ENCODE results near the gene LMX1A. TPM values are rescaled to one million over a fixed set of nuclear protein-coding genes. Genes with fewer than 3 reads are reported as not detected.

LMX1A gene
- total RNA-seq, 1 experiment from 2014 or later = not detected

DNA sequence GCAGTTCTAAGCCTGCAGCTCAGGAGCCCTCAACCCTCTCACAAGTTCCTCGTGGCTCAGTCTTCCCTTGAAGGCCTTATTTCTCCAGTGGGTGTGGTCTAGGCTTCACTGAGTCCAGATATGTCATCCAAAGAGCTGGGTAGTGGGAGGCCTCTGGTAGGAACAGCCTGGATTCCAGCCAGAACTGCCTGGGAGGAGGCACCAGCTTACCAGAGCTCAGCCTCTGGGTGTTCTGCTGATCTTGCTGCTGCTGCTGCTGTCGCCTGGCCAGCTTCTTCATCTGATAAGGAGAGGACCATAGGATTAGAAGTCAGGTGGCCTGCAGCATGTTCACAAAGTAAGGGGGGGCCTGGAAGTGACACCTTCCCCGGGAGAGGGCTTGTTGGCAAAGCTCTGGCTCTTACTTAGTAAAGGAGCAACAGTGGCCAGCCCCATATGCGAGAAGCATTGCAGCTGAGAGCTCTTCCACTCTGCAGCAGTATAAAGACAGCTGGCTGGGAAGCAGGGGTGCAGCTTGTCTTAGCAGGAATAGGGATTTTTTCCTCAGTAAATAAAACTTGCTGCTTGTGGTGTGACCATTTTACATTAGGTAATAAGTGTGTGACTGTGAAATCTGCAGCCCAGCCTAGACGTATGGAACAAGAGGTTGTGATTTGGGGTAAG, 148.5 kb downstream of the LMX1A start:
- no peak for DNase-seq (ENCODE audit: low read depth)
- in situ Hi-C loops (cut with HindIII; ENCODE audit: low pct_unique_long_range_greater_than_20kb, low sequenced_read_pairs) = no loop called here

DNA sequence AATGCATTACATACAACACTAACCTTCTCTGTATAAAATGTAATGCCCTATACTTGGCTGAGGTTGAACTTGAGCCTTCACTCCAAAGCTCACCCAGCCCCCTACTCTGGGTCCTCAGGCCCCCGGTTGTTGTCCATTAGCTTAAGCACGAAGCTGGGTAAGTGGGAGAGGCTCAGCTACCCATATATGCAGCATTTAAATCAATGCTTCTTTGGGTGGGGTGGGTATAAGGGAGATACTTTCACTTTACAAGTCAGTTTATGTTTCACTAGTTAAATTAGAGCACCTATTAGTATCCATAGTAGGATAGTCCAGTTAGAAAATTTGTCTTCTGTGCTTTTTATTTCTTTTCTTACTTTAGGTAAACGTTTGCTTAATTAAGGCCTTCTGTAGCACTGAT, 151.4 kb downstream of the LMX1A start:
- in situ Hi-C loops (cut with HindIII; ENCODE audit: low pct_unique_long_range_greater_than_20kb, low sequenced_read_pairs) = no loop called here

DNA sequence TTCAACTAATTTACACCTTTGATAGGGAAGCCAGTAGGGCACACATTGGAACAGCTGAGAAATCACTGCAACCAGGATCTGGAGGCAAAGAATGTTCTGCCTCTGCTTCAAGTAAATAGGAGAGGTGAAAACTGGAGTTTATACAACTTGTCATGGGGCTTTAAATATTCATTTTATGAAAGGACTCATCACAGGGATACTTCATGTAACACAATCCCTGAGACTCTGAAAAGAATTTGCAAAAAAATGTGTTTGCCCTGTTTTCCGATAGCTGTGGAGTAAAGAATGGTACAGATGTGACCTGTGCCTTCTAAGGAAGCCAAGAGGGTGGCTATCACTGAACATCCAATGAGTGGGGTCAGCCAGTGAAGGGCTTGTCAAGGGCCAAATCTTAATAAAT, 152.0 kb downstream of the LMX1A start:
- no peak for DNase-seq (ENCODE audit: low read depth)
- in situ Hi-C loops (cut with HindIII; ENCODE audit: low pct_unique_long_range_greater_than_20kb, low sequenced_read_pairs) = no loop called here

More for the DNA sequence above, 151.4 kb downstream of the LMX1A start:
- DNase-seq (ENCODE audit: low read depth) = no peak

DNA sequence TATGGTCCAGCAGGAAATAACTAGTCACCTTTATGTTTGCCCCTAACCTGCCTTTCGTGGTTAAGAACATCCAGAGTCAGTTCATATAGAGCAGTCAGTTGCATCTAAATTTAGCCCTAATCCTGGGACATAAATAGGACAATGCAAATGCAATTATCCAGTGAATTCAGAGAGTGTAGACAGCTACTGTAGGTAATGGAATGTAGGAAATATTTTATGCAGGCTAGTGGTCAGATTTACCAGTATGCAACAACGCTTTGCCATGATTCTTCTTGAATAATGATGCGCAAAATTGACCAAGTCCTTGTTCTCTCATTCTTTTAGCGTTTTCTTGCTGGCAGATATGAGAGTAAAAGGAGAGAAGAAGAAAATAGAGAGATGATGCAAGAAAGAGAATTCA, 165.4 kb downstream of the LMX1A start:
- no peak for DNase-seq (ENCODE audit: low read depth)
- in situ Hi-C loops (cut with HindIII; ENCODE audit: low pct_unique_long_range_greater_than_20kb, low sequenced_read_pairs) = no loop called here

DNA sequence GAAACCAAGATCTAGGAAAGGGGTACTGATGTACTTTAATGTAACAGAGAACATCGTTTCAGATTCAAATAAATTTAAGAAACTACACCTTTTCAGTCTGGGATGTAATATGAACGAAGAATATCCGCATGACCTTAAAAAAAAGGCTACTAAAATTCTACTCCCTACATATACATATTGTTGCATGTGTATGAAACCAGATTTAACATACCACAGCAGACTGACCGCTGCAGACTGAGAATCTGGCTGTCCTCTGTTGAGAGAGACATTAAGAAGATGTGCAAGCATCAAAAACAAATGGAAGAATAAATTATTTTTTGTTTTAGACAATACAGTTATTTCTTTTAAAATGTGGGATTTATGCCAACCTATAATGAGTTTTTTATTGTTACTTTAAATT, 166.6 kb downstream of the LMX1A start:
- DNase-seq (ENCODE audit: low read depth) = no peak
- in situ Hi-C loops (cut with HindIII; ENCODE audit: low pct_unique_long_range_greater_than_20kb, low sequenced_read_pairs) = no loop called here

DNA sequence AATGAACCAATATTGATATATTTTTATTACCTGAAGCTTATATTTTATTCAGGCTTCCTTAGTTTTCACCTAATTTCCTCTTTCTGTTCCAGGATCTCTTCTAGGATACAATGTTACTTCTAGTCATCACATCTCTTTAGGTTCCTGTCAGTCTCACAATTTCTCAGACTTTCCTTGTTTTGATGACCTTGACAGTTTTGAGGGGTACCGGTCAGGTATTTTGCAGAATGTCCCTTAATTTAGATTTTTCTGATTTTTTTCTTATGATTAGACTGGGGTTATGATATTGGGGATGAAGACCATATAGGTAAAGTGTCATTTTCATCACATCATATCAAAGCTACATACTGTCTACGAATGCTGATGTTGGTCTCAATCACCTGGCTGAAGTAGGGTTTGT, 167.5 kb downstream of the LMX1A start:
- DNase-seq (ENCODE audit: low read depth) = no peak
- in situ Hi-C loops (cut with HindIII; ENCODE audit: low pct_unique_long_range_greater_than_20kb, low sequenced_read_pairs) = no loop called here

DNA sequence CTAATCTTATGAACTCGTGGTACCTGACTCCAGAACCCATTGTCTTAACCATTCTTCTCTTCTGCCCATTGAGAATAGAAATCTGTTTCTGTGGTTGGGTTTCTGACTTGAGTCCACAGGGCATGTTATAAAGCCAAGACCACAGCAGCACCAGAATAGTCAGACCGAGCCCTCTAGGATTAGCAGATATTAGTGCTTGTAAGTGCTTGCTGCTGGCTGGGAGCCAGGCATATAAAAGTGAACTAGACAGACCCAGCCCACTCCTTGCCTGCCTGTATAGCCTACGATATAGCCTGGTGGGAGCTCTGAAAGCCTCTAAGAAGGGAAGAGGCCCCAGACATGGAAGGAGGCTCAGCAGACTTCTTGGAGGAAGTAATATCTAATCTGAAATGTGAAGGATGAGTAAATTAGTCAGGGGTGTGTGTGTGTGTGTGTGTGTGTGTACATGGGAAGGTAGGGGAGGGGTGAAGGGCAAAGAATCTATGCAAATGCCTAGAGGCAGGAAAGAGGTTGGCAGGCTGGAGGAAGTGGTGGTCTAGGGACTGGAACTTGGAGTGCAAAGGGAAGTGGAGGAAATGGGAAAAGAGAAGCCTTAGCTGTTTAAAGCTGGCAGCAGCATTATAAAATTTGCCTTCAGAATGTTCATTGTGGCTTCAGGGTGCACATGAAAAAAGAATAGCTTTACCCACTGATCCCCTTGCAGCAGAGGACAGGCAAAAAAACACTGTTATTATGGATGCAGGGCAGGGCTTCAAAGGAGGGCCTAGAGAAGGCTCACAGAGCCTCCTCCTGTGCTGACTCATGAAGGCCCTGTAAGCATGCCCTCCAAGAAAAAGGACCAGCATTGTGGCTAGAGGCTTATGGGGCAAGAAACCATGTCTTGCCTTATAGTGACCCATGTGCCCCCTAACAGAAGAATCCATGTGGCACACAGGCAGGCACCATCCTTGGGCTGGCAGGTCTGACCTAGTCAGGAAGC, 169.2 kb downstream of the LMX1A start:
- DNase-seq (ENCODE audit: low read depth) = no peak
- in situ Hi-C loops (cut with HindIII; ENCODE audit: low pct_unique_long_range_greater_than_20kb, low sequenced_read_pairs) = no loop called here

DNA sequence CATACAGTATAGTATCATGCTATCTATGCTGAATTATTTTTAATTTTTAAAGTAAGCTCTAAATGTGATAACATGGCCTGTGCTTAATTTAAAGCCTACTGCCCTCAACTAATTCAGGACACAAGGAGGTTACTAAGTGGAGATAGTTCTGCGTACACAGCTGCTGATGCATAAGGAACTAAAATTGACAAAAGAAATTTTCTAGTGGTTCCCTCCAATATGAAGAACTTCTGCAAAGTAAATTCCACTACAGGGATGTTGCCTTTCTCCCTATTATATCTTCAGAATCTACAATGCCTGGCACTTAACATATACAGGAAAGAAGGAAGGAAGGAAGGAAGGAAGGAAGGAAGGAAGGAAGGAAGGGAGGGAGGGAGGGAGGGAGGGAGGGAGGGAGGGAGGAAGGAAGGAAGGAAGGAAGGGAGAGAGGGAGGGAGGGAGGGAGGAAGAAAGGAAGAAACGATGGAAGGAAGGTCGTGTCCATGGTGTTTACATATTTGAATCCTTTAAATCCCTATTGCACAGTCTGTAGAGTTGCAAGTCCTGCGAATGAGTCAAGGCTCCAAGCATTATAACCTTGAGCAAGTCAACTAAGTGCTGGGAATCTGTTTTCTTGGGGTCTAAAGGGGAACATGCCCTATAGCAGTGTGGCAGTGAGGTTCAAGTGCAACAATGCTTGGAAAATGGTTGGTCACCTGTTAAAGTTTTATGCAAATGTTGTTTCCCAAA, 171.2 kb downstream of the LMX1A start:
- in situ Hi-C loops (cut with HindIII; ENCODE audit: low pct_unique_long_range_greater_than_20kb, low sequenced_read_pairs) = no loop called here

DNA sequence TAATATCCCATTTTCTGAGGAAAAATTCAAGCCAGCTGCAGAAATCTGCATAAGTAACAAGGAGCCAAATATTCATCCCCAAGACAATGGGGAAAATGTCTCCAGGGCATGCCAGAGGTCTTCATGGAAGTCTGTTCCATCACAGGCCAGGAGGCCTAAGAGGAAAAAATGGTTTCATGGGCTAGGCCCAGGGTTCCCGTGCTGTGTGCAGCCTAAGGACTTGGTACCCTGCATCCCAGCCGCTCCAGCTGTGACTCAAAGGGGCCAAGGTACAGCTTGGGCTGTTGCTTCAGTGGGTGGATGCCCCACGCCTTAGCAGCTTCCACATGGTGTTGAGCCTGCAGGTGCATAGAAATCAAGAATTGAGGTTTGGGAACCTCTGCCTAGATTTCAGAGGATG, 173.5 kb downstream of the LMX1A start:
- DNase-seq (ENCODE audit: low read depth) = no peak
- in situ Hi-C loops (cut with HindIII; ENCODE audit: low pct_unique_long_range_greater_than_20kb, low sequenced_read_pairs) = no loop called here

More for the DNA sequence above, 171.2 kb downstream of the LMX1A start:
- no peak for DNase-seq (ENCODE audit: low read depth)

DNA sequence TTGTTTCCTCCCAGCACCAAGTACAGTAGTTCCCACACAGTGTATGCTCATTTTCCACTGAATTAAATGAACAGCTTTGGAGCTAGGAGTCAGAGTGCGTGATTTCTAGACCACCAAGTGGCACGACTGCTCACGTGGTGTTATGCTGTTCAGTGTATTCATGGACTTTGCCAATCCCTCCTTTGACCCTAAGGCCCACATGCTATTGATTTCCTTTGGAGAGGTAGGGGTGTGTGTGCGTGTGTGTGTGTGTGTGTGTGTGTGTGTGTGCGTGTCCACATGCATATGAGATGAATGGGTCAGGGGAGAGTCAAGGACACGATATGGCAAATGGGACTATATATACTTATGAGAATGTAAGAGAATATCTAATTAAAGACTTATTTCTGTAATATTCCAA, 177.2 kb downstream of the LMX1A start:
- in situ Hi-C loops (cut with HindIII; ENCODE audit: low pct_unique_long_range_greater_than_20kb, low sequenced_read_pairs) = no loop called here
- DNase-seq (ENCODE audit: low read depth) = no peak

DNA sequence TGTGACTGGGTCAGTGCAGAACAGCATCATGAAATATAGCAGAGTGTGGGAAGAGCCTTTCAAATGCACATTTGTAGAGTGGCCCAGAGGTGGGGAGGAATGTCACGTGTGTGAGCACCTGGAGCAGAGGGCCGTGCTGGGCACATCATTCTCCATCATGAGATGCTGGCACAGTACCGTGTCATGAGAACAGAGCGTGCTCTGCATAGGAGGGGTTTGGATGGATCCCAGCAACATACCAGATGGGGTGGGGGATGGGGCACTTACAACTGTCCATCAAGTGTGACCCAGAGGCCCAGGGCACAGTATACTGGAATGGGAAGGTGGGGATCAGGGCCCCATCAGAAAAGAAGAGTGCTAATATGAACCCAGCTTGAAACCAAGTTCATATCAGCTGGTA, 182.0 kb downstream of the LMX1A start:
- DNase-seq (ENCODE audit: low read depth) = no peak
- in situ Hi-C loops (cut with HindIII; ENCODE audit: low pct_unique_long_range_greater_than_20kb, low sequenced_read_pairs) = no loop called here

DNA sequence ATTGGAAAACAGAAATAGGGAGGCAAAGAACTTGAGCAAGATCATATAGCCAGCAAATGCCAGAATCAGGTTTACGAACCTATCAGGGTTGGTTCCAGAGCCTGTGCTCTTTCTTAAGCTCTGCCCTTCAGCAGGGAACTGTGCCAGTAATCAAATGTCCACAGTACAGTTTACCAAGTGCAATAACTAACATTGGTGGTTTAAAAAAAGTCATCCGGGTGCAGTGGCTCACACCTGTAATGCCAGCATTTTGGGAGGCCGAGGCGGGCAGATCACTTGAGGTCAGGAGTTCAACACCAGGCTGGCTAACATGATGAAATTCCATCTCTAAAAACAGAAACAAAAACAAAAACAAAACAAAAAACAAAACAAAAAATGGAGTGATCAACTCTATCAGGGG, 182.7 kb downstream of the LMX1A start:
- in situ Hi-C loops (cut with HindIII; ENCODE audit: low pct_unique_long_range_greater_than_20kb, low sequenced_read_pairs) = no loop called here
- no peak for DNase-seq (ENCODE audit: low read depth)

DNA sequence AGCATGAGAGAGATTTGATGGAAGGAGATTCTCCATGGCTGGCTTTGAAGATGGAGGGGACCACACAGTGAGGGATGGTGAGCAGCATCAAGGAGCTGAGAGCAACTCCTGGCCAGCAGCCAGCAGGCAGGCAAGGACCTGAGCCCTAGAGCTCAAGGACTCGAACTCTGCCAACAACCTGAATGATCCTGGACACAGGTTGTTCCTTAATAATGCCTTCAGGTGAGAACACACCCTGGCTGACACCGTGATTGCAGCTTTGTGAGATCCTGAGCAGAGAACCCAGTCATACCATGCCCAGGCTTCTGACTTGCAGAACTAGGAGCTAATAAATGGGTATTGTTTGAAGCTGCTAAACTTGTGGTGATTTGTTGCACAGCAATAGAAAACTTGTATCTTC, 183.1 kb downstream of the LMX1A start:
- in situ Hi-C loops (cut with HindIII; ENCODE audit: low pct_unique_long_range_greater_than_20kb, low sequenced_read_pairs) = no loop called here
- DNase-seq (ENCODE audit: low read depth) = no peak

DNA sequence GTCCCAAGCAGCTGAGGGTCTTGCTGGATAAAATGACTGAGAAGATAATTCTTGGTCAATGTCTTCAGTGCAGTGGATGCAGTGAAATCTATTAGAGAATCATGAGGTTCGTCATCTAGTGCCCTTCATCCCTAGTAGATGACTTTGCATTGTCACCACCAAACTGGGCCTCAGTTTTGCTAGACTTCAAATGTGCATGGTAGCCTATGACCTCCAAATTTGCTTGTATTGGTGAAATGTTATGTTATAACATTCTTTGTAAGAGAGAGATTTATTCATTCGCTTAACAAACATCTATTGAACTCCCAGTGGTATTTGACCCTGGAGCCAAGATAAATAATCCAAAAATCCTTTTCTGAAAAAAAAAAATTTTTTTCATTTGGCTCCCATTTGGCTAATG, 183.8 kb downstream of the LMX1A start:
- in situ Hi-C loops (cut with HindIII; ENCODE audit: low pct_unique_long_range_greater_than_20kb, low sequenced_read_pairs) = no loop called here

DNA sequence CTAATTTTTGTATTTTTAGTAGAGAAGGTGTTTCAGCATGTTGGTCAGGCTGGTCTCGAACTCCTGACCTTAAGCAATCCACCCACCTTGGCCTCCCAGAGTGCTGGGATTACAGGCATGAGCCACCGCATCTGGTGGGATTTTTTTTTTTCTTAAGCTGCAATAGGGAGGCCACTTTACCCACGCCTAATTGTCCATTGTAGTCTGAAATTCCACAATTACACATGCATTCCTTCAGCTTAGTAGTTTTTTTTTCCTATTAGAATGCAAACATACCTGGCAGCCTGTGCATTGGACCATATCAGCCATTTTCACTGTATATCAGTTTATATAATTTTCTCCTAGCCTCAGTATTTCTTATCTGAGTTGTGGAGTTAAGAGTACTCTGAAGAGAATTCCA, 186.8 kb downstream of the LMX1A start:
- DNase-seq (ENCODE audit: low read depth) = no peak
- in situ Hi-C loops (cut with HindIII; ENCODE audit: low pct_unique_long_range_greater_than_20kb, low sequenced_read_pairs) = no loop called here

More for the DNA sequence above, 183.8 kb downstream of the LMX1A start:
- no peak for DNase-seq (ENCODE audit: low read depth)

DNA sequence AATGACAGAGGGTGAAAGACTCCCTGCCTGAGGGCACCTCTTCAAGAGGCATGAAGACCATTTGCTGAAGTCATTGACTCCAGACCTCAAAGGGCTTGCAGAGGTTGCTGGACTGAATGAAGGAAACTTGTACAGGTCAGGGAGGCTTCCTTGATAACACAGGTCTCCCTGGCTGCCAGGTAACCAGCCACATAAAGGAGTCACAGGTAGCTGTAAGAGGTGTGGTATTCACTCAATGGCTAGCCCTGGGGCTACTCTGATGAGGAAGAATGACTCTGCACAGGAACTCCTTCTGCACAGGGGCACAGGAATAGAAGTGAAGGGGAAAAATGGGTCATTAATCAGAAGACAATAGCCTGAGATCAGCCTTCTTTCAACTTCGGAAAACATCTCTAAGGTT, 187.5 kb downstream of the LMX1A start:
- in situ Hi-C loops (cut with HindIII; ENCODE audit: low pct_unique_long_range_greater_than_20kb, low sequenced_read_pairs) = no loop called here
- DNase-seq (ENCODE audit: low read depth) = no peak

DNA sequence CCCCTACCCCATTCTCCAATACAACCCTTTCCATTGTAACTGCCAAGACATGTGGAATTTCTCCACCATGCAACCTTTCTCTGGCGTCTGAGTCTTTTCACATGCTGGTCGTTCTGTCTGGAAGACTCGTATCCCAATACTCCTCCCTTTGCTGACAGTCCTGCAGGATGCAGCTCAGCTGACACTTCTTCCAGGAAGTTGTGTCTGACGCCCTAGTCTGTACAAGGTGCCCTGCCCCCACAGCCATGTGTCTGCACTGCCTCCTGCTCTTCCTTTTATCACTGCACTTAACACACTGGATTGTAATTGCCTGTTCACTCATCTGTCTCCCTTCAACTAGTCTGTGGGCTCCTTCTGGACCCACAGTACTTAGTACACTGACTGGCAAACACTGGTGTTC, 188.0 kb downstream of the LMX1A start:
- DNase-seq (ENCODE audit: low read depth) = no peak
- in situ Hi-C loops (cut with HindIII; ENCODE audit: low pct_unique_long_range_greater_than_20kb, low sequenced_read_pairs) = no loop called here

DNA sequence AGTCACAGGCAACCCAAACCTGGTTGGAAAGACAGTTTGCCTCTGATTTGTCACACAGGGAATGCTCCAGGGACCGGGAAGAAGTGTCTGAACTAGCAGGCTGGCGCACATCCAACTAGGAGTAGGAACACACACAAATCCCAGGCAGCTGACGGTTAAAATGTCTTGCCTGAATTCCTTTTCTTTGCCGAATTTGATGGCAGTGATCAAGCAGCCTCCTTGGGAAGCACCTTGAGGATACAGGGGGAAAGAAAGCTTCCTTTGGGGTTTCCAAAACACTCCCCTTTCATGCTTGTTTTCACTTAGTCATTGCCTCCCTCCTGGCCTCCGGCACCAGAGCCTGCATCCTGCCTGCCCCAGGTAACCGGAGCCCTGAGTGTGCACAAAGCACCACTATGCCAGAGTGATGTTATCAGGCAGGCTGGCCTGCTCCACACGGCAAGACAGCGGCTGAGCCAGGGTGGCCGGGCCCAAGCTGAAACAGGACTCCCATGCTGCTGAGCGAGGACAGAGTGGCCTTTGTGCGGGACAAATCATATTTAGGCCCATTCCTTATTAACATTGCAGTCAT, 193.8 kb downstream of the LMX1A start:
- DNase-seq (ENCODE audit: low read depth) = no peak
- in situ Hi-C loops (cut with HindIII; ENCODE audit: low pct_unique_long_range_greater_than_20kb, low sequenced_read_pairs) = no loop called here

DNA sequence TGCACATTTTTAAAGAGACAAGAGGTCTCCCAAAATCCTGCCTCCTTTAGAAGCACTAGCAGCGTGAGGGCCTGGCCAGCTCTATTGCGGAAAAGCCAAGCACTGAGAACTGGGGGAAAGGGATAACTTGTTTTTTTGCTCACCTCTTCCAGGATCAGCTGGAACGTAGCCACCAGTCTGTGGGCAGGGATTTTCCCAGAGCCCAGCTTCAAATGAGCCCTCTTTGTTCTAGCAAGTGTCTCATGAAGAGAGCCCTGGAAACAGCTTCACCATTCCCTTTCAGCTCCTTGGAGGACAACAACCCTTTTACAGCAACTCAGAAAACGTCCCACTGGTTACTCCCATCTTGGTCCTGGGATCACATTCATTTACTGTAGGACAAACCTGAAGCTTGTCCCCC, 195.4 kb downstream of the LMX1A start:
- no peak for DNase-seq (ENCODE audit: low read depth)
- in situ Hi-C loops (cut with HindIII; ENCODE audit: low pct_unique_long_range_greater_than_20kb, low sequenced_read_pairs) = no loop called here

Data from Caki2 (cell line).